Measurements from ENCODE around the gene VRK2. TPM values are rescaled to one million over a fixed set of nuclear protein-coding genes. Genes with fewer than 3 reads are reported as not detected.

Gene VRK2
- total RNA-seq, result 22.6 and 23.6 TPM in 2 replicates

DNA sequence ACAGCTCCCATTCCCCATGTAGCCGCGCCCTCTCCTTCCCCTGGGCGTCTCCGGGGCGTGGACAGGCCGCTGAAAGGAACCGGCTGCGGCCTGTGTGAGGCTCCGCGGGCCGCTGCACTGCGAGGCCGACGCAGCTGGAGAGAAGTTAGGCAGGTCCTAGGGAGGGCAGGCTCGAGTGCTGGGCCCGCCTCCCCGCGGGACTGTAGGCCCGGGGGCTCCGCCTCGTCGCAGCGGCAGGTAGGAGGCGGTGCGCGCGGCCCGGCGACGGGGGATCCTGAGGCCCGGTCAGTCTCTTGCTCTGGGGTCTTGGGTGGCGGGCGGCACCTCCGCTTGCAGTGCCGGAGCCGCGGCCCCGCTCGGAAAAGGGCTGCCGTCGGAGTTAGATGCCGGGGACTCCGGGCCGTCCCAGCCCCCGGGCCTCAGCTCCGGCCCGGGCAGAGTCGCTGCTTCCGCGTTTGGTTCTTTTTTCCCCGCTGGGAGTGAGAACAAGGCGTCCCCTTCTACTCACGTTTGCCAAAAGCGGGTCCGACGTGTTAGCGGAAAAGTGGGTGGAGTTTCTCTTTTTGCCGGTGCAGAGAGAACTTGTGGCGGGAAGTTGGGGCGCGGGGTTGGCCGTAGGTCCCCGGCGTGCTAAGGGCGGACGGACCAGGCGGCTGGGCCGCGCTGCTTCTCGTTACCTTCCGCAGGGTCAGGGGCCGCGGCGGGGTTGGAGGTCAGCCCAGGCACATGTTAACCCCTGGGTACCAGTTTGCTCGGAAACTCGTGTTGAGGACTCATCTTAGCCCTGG is at the start of gene VRK2:
VRK2 (plus strand) TSS at position 222 of the 788 bp plus-strand sequence. CDS start 2,026 bp downstream, outside the sequence.
- intact Hi-C loops (cut with micrococcal nuclease), result loop anchor here (1.0 to 5.0 kb wide), 5 partner anchors 7 to 195 kb away; partner anchors contain the start of gene FANCL

DNA sequence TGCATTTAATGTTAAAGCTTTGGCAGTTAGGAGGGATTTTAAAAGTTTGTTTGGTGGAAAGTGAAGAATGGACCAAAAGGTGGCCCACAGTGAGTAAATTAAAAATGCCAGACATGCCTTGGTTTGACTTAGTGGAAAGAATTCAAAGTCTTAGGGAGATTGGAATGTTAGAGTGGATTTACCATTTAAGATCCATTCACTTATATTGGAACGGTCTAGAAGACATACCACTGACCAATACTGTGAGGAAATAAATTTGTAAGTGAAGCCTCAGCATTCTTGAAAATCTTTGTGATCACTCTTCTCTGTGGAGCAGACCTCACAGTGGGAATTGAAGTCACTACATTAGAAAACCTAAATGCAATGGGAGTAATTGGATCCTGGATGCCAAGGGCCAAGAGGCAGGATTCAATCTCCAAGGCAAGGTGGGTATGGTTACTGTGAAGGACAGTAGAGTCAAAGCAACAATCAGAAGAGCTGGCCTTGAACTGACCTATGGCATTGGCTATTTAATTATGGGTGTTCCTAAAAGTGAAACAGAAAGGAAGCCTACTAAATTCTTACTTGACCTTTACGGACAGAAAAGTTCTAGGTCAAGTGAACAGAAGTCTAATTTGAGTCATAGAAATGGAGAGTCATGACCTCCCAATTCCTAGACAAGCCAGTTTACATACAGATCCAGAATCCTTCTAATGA is 40.2 kb upstream of the VRK2 start:
- intact Hi-C loops (cut with micrococcal nuclease), result no loop called here

DNA sequence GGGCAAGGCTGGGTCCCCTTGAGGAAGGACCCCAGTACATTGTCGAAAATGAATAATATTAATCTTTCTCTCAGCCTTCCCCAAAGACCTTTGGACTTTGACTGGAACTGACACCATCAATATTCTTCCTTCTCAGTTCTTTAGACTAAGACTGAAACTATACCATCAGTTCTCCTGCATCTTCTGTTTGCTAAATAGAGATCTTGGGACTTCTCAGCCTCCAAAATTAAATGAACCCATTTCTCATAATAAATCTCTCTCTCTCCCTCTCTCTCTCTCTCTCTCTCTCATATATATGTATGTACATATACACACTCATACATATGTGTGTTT is 39.7 kb upstream of the VRK2 start:
- intact Hi-C loops (cut with micrococcal nuclease), result no loop called here

DNA sequence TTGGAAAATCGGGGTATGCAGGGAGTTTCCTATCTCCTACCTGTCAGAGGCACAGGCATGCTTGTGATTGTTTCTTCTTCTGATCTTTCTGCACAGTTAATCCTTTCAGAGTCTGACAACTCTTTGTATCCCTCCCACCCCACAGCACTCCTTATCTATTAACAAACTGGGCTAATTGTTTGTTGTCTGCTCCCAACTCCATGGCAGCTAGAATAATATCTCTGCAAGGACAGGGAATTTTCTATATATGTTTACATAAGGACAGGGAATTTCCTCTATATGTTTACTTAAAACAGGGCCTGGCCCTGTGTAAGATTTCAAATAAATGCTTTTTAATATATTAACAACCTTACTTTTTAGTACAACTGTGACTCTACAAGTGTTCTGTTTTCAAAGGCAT is 36.0 kb upstream of the VRK2 start:
- intact Hi-C loops (cut with micrococcal nuclease), result no loop called here

DNA sequence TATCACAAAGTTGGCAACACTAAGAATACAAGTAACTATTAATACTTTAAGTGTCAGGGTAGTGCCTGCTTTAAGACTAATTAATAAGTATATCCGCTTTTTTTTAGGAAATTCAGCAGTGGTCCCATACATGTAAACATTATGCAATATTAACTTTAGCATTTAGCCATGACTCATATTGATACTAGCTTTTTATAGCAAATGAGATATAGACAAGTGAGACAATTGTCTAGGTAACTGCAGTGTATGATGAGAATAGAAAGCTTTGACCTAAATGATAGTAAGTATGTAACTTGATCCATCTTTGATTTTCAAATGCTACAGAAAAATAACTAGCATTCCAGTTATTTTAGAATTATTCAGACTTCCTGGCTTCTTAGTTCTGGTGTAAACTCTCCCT is 27.4 kb upstream of the VRK2 start:
- intact Hi-C loops (cut with micrococcal nuclease), result no loop called here

DNA sequence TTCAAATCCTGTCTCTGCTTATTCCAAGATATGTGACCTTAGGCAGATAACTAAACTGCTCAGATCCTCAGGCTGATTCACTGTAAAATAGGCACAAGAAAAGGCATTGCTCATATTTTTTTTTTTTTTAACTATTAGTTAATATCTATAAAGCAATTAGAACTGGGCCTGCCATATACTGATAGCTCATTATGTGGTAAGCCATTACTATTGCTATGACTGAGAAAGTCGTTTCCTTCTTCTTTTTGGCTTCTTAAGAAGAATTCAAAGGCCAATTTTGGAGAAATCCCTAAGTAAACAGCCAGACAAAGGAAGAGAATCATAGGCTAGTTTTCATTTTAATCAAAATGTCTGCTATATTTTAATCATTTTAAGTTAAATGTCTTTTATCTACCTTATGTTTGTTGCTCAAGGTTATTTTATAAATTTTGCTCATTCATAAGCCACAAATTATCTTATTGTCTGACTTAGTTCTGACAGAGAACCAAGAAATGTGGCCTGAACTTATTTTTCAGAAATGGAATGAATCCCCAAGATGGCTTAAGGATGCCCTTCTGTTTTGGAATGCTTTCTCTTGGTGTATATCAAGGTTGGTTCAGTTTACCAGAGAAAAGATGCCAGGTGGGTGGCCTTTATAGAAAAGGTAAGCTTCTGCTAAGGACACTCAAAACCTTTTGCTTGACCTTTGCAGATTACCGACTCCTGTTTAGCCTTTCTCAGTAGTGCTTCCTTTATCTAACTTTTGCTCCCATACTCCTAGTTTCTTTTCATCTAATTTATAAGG is 21.3 kb upstream of the VRK2 start:
- intact Hi-C loops (cut with micrococcal nuclease), result no loop called here

DNA sequence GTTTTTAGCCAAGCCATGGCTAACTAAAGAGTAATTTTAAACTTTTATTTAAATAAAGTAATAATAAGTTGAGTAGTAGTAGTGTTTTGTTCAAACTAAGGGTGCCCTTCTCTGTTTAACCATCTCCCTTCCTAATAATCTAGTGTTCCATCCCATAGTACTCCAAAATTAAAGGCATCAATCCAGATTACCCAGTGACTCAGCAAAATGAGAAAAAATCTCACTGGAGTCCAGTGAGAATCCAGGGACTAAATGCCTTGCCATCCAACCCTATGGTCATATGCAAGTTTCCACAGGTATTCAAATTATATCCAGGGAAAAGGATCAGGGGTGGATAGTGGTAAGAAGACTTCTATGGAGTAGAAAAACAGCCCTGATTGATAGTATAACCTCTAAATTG is 19.6 kb upstream of the VRK2 start:
- intact Hi-C loops (cut with micrococcal nuclease), result no loop called here

DNA sequence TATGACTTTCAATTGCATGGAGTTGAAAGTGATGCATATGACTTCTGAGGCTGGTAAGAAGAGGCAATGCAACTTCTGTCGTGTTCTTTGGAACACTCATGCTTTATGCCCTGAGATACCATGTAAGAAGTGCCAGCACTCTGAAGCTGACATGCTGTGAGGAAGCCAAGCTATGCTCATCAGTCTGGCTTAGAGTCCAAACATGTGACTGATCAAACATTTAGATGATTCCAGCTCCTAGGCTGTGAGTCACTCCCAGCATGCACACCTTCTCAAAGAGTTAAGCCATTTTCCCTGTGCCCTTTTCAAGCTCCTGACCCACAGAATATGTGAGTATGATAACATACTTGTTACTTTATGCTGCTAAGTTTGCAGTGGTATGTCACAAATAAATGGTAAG is 15.8 kb upstream of the VRK2 start:
- intact Hi-C loops (cut with micrococcal nuclease), result no loop called here

DNA sequence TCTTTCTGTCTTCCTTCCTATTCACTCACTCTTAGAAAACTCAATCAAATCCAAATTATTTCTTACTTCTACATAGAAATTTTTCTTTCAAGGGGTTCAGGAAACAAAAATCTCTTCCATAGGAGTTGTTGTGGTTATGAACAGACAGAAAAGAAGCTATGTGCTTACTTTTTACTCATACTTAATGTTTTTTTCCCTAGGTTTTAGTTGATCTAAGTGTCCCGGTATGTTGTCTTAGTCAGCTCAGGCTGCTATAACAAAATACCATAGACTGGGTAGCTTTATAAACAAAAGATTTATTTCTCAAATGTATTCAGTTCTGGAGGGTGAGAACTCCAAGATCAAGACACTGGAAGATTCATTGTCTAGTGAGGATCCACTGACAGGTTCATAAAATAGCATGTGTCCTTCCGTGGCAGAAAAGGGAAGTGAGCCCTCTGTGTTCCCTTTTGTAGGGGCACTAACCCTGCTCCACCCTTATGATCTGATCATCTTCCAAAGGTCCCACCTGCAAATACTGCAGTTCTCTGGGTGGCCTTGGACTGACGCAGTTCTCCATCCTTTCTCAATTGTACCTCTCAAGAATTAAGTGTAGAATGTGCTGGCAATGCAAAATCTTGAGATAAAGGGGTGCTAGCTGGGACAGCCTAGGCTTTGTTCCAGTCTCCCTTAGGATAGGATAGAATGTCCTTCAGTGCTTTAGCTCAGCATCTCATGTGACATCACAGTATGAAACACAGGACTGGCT is 14.4 kb upstream of the VRK2 start:
- intact Hi-C loops (cut with micrococcal nuclease), result no loop called here

DNA sequence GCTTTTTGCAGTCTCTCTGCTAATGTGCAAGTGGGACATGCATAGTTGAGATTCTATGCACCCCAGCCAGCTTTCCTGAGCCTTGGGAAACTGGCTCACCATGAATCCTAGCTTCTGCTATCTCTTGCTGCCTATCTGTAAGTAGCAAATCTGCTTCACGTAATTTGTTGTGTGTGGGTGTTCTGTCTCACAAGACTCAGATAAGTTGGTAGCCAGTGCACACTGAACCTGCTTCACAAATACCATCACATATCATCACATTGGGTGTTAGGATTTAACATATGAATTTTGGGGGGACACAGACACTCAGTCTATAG is 13.9 kb upstream of the VRK2 start:
- intact Hi-C loops (cut with micrococcal nuclease), result no loop called here

DNA sequence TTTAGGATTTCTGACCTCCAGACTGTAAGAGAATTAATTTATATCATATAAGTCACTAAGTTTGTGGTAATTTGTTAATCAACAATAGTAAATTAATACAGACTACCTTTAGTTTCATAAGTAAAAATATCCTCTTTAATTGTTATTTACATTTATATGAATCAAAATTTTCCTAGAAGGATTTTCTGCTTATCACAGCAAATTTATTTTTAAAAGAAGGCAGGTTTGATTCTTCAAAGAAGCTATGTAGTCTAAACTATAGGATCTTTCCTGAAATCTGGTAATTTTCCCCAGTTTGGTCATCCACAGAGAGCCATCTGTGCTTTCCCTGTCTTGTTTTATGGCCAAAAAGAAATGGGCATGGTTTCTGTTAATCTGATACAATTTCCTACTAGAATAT is 13.1 kb upstream of the VRK2 start:
- intact Hi-C loops (cut with micrococcal nuclease), result no loop called here

DNA sequence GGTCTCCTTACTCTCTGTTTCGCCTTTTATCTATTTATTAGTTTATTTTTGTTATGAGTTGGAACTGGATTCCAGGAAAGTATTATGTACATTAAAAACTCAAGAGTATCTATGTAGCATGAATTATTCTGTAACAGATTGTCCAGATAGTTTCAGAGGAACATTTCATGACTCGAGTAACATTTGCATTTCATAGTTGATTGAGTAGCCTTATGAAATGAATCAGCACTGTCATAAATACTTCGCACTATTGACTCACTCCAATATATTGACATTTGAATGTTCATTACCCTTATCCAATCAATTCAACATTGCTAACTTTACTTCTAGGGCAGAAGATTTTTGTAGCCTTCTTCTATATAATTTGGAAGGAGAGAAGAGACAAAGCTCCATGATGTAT is 11.3 kb upstream of the VRK2 start:
- intact Hi-C loops (cut with micrococcal nuclease), result no loop called here

DNA sequence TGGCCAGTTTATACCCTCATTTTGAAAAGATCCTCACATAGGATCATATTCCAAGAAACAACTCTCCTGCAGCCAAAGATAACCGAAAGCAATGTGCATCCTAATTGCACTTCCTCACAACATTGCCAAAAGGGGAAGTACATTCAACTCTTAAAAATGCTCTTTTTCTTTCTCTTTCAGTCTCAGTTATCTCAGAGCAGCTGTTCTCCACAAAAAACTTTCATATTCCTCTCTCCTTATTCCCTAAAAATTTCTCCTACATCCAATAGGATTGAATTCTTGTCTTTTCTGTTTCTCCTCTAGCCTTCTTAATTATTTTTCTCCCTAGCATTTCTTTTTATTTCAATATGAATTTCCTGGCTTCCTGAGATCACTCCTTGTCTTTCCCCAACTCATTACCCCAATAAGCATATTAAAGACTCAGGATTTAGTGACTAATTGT is 7.4 kb upstream of the VRK2 start:
- intact Hi-C loops (cut with micrococcal nuclease), result loop anchor here (1.0 kb wide), 1 partner anchor 8 kb away; no protein-coding TSS in a partner anchor

DNA sequence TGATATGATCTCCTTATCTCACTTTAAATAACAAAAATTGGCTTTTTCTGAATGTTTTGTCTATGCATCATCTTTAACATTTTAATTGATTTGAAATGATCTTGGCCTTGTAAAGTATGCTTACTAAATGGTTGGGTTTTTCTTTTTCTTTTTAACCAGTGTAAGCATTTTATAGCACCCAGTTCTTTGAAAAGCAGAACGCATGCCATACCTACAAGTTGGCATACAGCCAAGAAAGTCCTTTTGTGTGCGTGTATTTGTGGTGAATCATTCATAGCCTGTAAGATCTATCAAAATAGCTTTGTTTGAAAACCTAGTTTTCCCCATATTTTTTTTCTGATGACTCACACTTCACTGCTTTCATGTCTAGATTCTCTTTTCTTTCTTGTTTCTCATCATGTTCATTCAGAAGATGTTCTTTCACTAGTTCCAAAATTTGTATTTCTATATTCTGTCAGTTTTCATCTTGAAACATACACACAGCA is 4.1 kb upstream of the VRK2 start:
- intact Hi-C loops (cut with micrococcal nuclease), result no loop called here

DNA sequence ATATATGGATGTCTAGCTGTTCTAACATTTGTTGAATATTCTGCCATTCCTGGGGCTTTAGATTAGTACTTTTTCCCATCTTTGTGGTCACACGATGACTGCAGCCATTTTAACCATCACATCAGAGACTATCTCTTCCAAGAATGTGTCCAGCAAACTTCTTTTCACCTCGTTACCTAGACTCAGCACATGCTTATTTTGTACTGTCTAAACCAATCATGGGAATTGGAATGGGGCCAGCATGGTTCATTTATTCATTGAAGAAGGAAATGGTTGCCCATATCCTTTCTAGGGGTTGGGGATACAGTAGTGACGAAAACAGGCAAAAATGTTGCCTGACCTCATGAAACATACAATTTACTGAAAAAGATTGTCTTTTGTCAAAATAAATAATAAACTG is 2.5 kb upstream of the VRK2 start:
- intact Hi-C loops (cut with micrococcal nuclease), result no loop called here

DNA sequence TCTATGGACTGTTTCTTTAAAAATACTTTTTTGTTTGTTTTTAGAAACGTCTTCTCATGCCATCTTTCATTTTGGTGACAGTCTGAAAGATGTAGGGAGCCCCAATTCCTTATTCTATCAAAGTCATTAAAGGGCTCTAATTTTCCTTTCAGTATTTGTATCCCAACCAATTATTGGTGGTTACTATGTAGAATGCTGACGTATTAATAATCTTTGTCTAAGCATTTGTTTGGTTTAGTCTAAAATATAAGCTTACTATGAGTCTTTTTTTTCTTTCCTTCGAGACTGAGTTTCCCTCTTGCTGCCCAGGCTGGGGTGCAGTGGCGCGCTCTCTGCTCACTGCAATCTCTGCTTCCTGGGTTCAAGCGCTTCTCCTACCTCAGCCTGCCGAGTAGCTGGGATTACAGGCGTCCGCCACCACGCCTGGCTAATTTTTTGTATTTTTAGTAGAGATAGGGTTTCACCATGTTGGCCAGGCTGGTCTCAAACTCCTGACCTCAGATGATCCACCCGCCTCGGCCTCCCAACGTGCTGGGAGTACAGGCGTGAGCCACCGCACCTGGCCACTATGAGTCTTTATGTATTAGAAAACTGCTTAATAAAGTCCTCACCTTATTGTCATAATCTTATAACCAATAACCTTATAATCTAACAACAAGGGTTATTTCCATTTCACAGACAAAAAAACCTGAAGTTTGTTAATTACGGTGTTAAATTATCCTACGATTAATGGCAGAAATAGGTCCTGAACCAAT is 849 bp upstream of the VRK2 start:
- intact Hi-C loops (cut with micrococcal nuclease), result loop anchor here (1.0 to 5.0 kb wide), 3 partner anchors 97 to 196 kb away; partner anchors contain the start of gene FANCL

DNA sequence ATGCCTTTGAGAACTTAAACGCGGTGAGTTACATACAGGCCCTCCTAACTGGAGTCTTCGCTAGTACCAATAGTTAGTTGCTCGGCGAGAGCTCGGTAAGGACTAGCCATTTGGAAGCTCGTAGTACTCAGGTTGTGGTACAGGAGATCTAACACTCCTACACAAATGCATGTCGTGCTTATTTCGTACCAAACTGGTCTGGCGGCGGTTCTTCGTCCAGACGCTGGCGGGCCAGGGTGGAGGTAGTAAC is 346 bp upstream of the VRK2 start:
- intact Hi-C loops (cut with micrococcal nuclease), result loop anchor here (1.0 to 5.0 kb wide), 3 partner anchors 96 to 195 kb away; partner anchors contain the start of gene FANCL

DNA sequence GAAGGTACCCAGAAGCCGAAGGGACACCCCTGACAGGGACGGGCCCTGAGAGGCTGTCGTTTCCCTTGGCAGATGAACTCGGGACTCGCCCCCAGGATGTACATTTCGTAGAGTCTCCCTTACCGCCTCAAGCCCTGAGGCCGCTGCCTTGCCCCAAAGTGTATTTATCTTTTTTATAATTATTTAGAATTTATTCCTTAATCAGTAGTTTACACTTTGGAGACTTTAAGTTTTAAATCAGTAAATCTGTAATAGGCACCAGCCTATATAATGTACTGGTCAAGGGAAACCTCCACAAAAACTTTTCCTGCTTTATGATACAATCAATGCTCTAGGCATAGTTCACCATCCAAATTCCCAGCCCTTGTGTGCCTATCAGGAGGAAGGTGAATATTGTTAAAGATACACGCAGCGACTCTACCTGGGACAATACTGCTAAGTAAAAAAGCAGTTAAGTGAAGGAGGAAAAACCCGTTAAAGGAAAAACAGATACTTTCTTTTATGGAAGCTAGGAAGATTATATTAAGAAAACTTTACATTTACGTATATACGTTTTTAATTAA is 848 bp downstream of the VRK2 start:
- intact Hi-C loops (cut with micrococcal nuclease), result loop anchor here (1.0 to 5.0 kb wide), 4 partner anchors 8 to 141 kb away; no protein-coding TSS in a partner anchor

DNA sequence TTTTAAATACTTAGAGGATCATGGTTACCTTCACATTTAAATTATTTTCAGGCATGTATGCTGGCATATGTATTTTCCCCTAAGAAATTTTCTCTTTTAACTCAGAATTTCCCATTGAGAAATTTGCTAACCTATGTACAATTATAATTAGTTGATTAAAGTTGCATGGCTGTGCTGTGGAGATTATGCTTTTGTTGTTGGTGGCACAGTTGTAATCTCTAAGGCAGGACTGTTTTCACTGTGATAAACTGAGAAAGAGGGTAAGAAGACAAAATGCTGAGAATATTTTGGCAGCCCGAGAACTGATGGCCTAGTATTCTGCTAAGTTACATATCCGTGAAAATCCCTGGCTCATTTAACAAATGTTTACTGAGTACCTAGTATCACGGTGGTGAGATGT is 1.4 kb downstream of the VRK2 start:
- intact Hi-C loops (cut with micrococcal nuclease), result loop anchor here (1.0 to 5.0 kb wide), 4 partner anchors 8 to 141 kb away; no protein-coding TSS in a partner anchor

DNA sequence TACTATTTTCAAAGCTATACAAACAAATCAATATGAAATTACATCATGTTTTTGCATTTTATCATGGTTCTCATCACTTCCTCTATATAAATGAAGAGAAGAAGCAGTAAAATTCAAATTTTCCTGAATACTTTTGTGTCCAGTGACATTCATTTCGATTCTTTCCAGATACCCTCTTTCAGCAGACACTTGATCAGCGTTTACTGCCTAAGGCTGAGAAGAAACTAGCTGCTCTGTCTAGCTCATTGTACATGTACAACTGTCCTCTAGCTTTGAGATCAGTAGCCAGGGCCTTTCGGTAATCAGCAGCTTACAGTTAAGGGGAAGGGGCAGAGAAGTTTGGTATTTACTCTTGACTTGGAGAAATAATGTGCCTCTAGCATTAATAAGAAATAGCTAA is 4.8 kb downstream of the VRK2 start:
- intact Hi-C loops (cut with micrococcal nuclease), result no loop called here
